Coronary artery (tissue), 2 donors: Measurements from ENCODE around the gene CYTH1.

ENCODE experiments used
- DNase-seq: peaks from one replicate; pipeline ENCODE4 v3.0.0-alpha.2; 2017; ENCODE audit warnings: low spot score
- H3K27ac ChIP-seq, 2 donors: fragments of 200-600 bp; sonication (generic); one replicate each; pipeline ENCODE4 v1.5.1; 2016 to 2019
- H3K4me3 ChIP-seq: fragments of 200-600 bp; sonication (generic); 2 replicates; pipeline ENCODE4 v1.5.1; 2016; ENCODE audit warnings: mild to moderate bottlenecking, moderate library complexity
- TF ChIP-seq, protein P1 (sequence below): fragments of 200-600 bp; sonication (generic); IDR thresholded peaks from one replicate; pipeline ENCODE4 v1.5.1; 2019; ENCODE audit warnings: antibody characterized with exemption

Gene CYTH1

DNA sequence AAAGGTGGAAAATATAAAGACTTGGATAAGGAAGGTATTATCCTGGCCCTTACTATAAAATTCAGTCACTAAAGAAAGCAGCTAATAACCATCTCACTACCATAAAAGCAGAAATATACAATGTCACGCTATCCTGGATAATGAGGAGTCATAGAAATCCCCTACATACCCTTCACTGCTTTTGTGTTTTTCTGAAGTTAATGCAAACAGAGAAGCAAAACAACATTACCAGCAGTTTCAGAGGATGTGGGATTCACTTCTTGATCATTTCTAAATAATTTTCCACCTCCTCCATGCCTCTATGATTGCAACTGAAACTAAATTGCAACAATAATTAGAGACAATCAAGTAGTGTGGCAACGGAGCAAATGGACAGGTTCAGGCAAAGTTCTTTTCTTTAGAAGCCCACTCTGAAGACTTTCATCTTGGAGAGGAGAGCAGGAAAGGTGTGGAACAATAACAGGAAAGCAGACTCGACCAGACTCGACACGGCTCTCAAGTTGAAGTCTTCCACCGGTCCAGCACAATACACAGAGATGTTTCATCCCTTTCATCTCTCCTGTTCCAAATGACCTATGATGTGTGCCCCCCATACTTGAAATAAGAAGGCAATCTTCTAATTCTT is 10.2 kb downstream of the CYTH1 start:
- no peak overlapping the region for H3K27ac ChIP-seq
- no peak for DNase-seq
- no peak overlapping the region for H3K4me3 ChIP-seq
- TF ChIP-seq, protein P1, sequence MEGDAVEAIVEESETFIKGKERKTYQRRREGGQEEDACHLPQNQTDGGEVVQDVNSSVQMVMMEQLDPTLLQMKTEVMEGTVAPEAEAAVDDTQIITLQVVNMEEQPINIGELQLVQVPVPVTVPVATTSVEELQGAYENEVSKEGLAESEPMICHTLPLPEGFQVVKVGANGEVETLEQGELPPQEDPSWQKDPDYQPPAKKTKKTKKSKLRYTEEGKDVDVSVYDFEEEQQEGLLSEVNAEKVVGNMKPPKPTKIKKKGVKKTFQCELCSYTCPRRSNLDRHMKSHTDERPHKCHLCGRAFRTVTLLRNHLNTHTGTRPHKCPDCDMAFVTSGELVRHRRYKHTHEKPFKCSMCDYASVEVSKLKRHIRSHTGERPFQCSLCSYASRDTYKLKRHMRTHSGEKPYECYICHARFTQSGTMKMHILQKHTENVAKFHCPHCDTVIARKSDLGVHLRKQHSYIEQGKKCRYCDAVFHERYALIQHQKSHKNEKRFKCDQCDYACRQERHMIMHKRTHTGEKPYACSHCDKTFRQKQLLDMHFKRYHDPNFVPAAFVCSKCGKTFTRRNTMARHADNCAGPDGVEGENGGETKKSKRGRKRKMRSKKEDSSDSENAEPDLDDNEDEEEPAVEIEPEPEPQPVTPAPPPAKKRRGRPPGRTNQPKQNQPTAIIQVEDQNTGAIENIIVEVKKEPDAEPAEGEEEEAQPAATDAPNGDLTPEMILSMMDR: no peak

GRCh38 chr17:78769196-78769773 is 12.8 kb downstream of the CYTH1 start:
- TF ChIP-seq, protein P1: no peak
- Histone ChIP-seq H3K27ac (no peak overlapping the region), H3K4me3 (no peak overlapping the region)
- DNase-seq: no peak

DNA sequence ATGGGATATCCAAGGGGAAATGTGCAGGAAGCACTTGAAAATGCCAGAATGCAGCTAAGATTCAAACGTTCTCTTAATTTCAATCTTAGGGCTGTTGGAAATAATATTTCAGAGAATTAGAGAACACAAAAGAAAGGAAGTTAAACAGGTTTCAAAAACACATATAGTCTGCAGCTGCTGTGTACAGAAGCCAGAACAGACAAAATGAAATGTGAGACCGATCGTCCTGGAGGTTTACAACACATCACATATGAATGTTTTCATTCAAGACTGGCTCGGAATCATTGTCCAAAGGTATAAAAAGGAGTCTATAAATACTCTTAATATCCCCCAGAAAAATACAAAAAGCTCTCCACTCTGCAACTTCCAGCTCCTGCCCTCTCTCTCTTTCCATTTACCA is 14.3 kb downstream of the CYTH1 start:
- no peak overlapping the region for H3K27ac ChIP-seq
- TF ChIP-seq, protein P1: no peak
- no peak for DNase-seq

GRCh38 chr17:78766743-78767294 is 15.3 kb downstream of the CYTH1 start:
- TF ChIP-seq, protein P1: no peak
- no peak for DNase-seq
- Histone ChIP-seq H3K27ac (no peak overlapping the region), H3K4me3 (no peak overlapping the region)

More for the DNA sequence above, 14.3 kb downstream of the CYTH1 start:
- H3K4me3 ChIP-seq: no peak overlapping the region

DNA sequence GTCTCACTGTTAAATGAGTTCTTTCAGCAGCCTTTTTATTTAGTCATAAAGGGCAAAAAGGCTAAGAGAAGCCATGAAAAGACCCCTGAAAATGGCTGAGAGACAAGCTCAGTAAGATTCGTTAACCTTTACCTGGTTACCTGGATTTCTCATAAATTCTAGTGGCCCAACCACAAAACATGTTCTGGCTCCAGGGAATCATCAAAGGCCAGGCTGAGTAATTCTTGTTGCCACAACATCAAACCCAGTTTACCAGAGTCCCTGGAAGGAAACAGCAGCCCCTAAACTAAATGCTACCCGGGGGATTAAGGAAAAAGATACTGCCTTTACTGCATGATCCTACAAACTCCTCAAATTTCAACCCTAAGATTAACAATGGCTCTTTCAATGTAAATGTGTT is 15.8 kb downstream of the CYTH1 start:
- DNase-seq: no peak
- TF ChIP-seq, protein P1: no peak
- H3K27ac ChIP-seq: no peak overlapping the region
- H3K4me3 ChIP-seq: no peak overlapping the region

DNA sequence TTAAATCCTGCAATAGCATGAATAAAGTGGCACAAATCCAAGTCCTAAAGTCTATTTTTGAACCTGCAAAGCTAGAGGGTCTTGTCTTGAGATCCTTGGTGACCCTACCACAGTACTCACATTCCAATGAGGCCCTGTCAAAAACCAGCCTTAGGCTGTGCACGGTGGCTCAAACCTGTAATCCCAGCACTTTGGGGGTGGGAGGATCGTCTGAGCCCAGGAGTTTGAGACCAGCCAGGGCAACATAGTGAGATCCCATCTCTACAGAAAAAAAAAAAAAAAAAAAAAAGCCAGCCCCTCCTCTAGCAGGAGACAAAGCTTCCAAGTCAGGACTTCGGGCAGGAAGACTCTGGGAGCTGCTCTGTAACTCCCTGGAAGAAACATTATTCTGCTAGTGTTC is 16.3 kb downstream of the CYTH1 start:
- Histone ChIP-seq H3K4me3 (no peak overlapping the region), H3K27ac (no peak overlapping the region)
- TF ChIP-seq, protein P1: no peak
- DNase-seq: no peak

- H3K27ac ChIP-seq: no peak overlapping the region
- no peak overlapping the region for H3K4me3 ChIP-seq
- no peak for DNase-seq
- TF ChIP-seq, protein P1: no peak
These were observed 17.2 kb downstream of the CYTH1 start for GRCh38 chr17:78764871-78765270.
